NCI-H345 treated with DMSO at 0.1 percent for 48 hours (cell line): Measurements from ENCODE around the gene PIP5K1B.

ENCODE experiments used
- DNase-seq: peaks from one replicate; lab custom pipeline; 2025; ENCODE audit not compliant: unreplicated experiment; lab: John Stamatoyannopoulos, UW

Gene PIP5K1B

DNA sequence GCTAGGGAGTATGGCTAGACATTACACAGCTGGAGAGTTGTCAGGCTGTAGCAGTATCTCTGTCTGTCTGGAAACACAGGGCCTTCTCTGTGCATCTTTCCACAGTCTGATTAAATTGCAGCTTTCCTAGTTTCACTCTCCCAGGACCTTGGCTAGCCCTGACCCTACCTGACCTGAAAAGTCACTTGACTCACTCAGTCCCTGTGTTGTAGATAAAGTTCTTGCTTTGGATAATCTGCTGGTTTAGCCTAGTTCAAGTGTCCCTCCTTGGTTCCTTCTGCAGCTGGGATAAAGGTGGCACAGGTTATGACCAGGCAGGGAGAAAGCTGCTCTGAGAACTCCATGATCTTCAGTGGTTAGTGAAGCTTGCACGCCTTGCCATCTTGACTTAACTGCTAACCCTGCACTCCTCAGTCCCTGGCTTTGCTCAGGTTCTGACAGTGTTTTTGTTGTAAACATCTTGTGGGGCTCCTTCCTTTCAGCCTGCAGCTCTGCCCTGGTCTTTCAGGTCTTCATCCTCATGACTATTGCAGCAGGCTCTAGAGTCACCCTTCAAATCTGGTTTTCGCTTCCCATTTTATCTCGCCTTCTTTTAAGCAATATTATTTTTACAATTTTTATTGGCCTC lies 101.0 kb downstream of the PIP5K1B start:
- DNase-seq: no peak

DNA sequence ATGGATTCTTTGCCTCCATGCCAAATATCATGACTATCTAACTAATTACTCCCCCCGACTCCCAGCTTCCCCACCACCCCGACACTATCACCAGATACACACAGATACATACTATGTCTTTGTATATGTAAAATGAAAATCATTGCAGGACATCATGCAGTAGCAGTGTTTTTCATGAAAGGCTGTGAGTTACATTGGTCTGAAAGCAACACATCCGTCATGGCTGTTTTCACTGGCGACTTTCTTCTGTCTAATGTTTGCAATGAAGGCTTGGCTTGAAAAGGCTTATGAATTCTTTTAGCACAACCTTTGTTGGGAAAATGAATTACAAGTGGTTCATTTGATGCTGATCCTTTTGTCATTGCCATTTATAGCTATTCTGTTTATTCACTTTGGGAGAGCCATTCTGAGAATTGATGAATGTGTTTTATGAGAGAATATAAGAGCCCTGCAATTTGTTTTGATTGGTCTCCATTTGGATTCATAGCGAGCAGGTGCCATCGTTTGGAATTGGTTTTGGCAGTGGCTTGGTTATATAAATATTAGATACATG lies 103.4 kb downstream of the PIP5K1B start:
- DNase-seq: no peak

DNA sequence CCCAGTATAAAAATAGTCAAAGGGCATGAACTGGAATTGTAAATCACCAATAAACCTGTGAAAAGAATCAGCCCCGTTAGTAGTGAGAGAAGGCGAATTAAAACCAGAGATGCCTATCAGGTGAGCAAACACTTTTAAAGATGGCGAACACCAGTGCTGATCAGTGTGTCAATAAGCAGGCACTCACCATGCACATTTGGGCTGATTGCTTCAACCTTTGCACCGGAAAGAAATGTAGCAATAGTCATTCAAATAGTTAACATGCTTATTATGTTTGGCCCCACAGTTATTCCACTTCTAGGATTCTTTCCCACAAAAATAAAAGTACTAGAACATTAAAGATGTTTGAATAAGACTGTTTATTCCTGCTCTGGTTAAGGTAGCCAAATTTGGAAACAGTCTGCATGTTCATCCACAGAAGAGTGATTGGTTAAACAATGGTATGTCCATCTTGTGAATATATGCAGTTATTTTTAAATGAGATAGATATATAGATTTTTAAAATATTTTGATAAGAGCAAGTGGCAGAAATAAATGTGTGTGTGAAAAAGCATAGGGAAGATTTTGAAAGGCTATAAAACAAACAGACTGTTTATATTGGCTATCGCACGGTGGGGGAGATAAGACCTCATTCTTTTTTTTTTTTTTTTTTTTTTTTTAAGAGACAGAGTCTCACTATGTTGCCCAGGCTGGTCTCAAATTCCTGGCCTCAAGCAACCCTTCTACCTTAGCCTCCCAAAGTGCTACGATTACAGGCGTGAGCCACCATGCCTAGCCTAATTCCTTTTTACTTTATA lies 112.2 kb downstream of the PIP5K1B start:
- DNase-seq: no peak

DNA sequence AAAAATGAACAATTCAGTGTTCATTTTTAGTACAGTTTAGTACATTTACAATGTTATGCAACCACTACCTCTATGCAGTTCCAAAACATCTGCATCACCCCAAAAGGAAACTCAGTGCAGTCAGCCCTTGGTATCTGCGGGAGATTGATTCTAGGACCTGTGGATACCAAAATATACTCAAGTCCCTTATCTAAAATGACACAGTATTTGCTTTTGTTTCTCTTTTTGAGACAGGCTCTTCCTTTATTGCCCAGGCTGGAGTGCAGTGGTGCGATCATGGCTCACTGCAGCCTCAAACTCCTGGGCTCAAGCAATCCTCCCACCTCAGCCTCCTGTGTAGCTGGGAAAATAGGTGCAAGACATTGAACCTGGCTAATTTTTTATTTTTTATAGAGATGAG lies 114.0 kb downstream of the PIP5K1B start:
- no peak for DNase-seq

DNA sequence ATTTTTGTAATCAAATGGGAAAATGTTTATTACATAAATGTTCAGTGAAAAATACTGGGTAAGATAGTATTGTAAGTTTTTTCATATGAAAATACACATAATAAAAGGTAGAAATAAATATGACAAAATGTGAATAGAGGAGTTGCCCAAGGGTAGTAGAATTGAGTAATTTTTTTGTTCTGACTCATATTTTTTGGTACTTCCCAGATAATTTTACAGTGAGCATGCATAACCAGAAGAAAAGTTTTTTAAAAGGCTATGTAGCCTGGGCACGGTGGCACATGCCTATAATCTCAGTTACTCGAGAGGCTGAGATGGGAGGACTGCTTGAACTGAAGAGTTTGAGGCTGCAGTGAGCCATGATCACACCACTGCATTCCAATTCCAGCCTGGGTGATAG lies 116.9 kb downstream of the PIP5K1B start:
- DNase-seq: no peak

DNA sequence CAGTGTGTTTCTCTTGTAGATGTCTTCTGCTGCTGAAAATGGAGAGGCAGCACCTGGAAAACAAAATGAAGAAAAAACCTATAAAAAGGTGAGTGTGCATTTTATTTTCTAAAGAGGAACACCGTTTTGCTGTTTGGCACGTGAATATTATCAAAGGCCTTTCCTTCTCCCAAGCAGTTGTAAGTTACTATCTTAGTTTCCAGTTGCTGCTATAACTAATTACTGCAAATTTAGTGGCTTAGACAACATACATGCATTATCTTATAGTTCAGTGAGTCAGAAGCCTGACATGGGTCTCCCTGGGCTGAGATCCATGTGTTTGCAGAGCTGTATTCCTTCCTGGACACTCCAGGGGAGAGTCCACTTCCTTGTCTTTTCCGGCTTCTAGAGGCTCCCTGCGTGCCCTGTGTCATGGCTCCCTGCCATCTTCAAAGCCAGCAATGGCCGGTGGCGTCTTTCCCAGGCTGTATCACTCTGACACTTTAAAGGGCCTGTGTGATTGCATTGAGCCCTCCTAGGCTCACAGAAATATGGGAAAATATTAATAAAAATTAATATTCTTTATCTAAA lies 117.6 kb downstream of the PIP5K1B start:
- DNase-seq: no peak

DNA sequence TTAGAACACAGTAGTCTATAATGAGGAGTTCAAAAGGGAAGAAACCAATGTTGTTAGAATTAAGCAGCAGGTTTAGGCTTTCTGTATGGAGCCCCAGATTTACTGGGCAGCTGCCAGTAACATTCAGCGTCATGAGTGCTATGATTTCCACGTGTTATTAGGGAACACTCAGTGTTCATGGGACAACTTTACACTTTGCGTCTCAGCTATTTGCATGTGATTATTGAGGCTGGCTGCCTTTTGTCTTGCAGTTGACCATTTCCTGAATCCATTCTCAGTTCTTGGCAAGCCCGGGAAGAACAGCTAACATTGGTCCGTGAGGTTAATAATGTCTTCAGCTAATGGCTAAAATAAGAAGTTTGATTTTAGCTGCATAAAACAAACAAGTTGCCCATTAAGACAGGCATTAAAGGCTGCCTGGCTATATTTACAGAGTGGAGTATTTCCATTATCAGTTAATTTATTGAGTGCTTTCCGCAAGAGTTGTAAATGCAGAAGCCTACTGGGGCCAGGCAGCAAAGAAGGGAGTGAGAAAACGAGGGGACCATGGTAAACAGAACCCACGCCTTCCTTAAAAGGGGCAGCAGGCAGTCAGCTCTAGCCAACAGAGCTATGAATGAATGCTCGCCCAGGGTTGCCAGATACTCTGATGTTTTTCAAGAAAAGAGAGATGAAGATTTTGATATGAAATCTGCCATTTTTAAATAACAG lies 120.9 kb downstream of the PIP5K1B start:
- no peak for DNase-seq

DNA sequence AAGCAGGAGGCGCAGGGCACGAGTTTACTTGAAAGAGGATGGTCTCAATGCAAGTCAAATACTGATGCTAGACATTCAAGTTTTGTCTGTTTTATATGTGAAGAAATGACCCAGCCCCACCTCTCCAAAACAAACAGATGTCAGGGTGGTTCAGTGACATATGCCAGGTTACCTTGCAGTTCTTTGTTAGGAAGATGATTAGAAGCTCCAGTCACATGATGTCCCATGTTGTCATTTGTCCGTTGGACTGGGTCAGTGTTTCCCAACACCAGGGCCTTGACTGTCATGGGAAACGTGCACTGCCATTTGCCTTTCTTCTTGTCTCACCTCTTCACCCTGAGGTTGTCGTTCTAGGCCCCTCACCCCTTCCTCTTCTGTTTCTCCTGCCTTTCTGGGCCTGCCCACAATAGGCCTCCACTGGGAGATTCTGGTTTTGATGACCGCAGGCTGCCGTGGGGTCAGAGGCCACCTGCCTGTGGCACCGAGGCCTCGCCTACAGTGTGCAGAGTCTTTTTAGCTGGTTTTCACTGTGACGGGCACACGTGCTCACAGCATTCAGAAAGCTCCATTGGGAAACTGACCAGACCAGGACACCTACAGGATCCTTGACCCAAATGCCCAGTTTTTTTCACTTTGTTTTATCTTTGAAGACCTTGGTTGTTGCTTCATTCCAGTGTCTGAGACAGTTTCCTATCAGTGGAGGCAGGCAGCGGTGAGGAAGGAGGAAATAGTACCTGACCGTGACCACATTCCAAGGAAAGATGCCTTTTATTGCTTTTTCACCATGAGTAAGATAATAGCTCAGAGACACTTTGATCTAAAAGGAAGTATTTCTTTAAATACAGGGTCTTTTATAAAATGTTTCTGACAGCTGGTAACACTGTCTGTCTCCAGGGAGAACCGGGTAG lies 123.1 kb downstream of the PIP5K1B start:
- DNase-seq: no peak

DNA sequence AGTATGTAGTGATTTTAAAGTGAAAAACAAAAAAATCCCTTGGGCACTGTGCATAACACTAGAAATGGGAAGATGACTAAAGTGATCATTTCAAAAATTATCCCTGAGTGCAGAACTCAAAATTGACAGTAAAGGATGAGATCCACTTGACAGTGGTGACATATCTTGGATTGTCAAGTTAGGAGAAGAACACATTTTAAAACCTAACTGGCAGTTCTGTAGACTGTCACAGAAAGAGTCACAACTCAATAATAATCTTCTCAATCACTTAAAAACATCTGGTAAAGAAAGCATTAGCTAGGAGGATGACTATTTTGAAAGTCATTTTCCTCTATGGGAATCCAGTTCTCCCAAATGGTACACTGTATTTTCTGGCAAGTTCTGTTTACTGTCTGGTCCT lies 127.1 kb downstream of the PIP5K1B start:
- DNase-seq: no peak

DNA sequence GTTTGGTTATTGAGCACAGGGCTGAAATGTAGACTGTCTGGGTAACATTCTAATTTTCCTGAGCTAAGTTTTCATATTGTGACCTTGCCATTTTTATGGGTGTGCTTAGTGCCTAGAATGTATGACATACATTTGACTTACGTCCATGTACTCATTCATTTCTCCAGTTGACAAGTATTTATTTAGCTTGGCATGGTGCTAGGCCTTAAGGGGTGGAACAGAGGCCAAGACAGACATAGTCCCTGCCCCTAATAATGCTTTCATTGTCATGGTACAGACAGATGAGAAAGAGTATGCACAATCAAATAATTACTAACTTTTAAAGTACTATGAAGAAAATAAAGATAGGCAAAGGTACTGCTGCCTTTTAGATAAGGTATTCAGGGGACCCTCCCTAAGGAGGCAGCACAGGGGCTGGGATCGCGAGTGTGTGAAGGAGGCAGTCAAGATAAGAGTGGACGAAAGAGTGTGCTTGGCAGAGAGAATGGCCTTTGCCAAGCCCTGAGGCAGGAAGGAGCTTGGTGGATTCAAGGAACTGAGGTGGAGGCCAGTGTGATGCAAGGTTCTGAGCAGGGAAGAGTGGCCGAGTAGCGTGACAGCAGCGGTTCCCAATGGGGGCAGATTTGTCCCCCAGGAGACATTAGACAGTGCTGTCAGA lies 128.0 kb downstream of the PIP5K1B start:
- DNase-seq: no peak

DNA sequence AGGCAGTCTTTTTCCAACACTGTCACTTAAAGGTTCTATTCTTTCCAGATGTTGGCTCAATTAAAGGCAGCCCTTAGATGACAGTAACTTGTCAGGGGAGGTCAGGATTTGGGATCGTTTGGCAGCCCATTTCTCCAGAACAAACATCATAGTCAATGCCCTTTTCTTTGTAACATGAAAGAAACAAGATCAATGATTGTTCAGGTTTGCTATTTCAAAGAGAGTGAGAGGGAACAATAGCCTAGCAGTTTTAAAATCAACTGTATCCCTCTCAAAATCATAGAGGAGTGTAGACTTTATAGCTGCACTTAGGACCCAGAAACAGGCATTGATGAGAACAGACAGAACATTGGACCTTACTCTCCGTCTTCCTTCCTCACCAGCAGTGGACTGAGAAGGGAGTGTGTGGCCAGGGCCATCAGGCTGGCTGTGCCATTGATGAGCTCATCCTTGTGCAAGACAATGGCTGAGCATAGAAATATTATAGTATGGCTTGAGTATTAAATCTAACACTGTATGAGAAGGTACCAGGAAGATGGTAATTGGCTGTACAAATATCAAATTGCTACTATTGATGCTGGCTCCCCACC lies 130.0 kb downstream of the PIP5K1B start:
- DNase-seq: no peak

DNA sequence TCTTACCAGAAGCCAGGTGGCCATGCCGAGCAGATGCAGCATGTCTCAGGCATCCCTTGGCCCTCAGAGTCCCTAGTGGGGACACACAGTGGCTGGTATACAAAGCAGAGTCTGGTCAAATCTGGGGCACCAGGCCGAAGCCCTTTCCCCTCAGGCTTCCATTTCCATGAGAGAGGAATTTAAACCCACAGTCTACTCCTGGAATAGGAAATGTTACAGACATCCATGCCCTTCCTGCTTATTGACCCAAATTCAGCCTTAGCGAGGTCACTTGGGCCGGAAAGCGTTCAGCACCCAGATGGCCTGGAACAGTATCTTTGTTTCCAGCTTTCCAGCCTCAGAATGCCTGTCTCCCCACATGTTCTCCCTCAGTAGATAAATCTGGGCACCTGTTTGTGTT lies 131.7 kb downstream of the PIP5K1B start:
- no peak for DNase-seq

DNA sequence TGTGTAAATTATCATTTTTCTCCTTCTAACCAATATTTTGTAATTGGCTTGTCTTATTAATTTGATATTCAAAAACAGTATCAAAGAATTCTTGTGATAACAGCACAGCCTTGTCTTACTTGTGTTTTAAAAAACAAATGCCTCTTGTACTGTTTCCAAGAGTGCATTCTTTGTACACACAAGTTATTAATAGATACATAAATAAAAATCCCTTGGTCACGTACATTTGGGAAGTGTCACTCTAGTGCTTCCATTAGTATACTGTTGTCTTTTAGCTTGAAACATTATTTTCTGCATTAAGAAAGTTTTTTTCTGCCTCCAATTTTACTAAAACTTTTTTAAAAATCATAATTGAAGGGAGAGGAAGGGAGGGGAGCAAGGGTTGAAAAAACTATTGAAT lies 133.2 kb downstream of the PIP5K1B start:
- DNase-seq: no peak

DNA sequence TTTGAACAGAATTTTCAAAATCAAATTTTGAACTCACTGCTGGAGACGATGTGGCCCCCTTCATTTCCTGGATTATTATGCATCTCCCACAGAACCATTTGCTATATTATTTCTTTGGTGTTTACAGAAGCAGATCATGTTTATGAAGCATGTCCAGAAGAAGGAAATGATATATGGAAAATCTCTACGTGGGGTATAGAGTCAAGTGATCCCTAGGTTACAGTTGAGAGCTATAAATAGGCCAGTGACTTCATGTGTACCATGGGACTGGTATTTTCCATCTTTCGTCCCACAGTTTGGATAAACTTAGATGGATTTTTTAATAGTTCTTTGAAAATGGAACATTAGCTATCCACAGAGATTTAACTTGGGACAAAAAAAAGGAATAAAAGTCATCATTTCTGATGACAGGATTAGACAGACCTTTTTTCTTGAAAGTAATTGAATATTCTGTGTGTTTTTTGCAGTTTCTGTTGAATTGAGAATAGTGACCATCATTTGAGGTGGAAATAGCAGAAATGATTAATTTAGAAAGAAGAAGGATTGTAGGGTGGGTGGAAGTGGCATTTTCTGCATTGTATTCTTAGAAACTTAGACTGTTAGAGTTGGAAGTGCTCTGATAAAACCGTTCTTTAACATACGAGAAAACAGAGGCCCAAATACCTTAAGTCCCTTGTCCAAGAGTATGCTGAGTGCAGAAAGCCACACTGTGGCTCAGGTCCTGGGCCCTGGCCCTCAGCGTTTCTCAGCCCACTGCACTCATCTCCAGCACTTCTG lies 136.4 kb downstream of the PIP5K1B start:
- DNase-seq: no peak

DNA sequence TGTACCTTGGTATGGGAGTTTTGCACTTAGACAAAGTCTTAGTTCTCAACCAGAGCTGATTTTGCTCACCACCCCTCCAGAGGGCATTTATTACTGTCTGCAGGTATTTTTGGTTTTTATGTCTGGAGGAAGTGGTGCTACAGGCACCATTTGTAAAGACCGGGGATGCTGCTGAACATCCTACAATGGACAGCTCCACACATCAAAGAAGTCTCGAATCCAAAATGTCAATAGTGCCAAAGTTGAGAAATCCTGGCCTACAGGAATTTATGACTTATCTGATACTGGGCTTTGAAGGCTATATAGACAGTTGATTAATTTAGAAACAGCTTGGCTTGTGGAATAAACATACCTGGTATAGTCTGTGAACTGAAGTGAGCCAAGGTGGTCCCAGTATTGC lies 137.5 kb downstream of the PIP5K1B start:
- DNase-seq: no peak

DNA sequence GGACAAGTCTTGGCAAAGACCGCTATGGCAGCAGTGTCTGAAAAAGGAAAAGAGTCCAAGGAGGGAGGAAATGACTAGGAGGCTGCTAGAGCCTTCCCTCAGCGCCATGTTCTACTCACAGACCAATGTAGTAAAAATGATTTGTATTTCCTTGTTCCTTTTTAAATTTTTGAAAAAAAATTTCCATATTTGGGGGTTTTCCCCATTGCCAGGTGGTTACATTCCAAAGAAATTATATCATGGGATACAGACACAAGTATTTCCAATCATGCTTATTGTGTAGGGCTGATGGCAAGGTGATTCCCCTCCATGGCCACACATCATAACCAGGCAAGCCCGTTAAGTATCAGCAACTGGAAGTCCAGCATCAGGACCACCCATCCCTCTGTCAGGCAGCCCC lies 138.2 kb downstream of the PIP5K1B start:
- no peak for DNase-seq

DNA sequence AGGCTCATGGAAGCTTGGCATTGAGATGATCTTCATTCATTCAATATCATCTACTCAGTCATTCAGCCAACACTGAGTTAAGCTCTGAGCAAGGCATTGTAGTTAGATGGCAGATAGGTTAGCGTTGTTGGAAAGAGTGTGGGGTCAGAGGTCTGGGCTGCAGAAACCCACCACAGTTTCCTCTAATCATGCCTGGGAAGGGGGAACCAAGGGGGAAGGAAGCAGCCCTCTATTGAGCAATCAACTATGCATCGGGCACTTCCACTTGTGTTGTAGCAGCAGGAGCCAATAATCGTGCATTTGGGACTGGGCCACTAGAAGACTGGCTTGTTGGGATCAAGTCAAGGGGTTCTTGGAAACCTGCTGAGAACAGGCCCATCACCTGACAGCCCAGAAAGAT lies 139.1 kb downstream of the PIP5K1B start:
- DNase-seq: no peak

DNA sequence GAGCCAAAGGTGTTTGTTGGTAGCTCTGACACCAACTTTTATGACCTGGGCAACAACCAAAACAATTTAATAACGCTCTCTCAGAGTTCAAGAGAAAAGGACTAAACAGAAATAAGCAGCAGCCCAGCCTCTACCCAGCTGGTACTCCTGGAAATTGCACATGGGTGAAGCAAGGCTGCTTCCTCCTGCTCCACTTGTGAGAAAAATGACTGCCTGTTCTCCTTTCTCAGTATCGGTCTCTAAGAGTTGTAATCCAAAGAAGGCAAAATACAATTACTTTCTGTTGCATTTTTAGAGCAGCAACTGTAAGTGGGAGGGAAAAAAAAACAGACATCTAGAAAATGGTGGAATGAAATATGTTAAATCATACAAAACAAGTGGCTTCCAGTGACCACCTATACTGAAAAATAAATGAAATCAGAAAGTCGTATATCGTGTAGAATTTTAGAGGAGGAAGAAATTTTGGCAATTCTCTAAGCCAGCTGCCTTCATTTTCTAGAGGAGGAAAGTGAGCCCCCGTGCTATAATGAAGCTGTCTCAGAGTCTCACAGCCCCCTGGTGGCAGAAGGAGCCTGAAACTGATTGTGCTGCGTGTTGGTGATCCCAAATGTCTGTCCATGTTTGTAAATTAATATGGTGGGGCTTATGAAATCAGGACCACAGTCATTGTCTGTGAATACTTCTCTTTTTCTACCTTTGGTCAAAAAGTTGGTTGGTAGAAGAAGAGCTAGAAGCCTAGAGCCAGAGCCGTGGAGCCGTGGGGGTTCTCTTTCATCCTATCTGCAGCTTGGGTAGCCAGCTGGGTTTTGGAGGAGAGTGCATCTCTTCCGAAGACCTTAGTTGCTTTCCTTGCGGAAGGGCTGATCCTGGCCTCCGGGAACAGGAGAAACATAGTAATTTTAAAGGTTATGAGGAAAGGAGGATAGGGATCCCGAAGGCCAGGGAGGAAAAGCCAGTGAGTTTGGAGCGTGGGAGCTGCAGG lies 139.9 kb downstream of the PIP5K1B start:
- DNase-seq: no peak
